Measurements from ENCODE around the gene ZNF774. TPM values are rescaled to one million over a fixed set of nuclear protein-coding genes. Genes with fewer than 3 reads are reported as not detected.

Gene ZNF774
- total RNA-seq, 1 donor from 2014 or later = 9.5 TPM

DNA sequence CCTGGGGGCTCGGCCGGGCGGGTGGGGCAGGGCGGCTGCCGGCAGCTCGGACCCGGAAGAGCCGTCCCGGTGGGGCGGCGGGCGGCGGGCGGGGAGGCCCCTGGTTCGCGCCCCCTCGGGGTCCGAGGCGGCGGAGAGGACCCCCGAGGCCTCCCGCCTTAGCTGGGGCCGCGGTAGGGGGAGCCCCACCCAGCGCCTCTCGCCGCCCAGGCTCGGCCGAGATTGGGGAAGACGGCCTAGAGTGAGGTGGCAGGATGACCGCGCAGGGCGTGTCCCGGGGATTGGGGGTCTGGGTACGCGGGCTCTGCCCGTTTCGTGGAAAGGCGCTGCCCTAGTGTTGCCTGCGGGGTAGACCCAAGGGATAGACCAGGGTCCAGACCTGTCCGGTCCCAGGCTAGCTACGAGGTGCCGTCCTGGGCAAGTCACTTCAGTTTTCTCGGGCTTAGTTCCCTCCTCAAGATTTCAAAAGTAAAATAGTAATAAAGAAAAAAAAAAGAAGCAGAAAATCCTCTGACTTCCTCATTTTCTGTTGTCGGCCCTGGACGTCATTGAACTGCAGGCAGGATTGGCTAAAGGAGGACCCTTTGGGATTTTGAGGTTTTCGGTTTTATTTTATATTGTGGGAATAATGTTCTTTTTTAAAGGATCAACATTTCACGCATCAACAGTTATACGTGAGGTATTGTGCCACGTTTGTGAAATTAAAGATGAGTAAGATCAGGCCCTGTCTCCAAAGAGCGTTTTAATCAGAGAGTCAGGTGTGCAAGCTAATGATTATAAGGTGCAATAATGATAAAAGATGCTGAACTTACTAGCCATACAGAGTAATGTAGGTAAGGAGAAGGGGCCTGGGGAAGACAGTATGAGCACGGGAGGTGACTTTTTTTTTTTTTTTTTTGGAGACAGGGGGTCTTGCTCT, 36.6 kb downstream of the ZNF774 start:
- DNase-seq (ENCODE audit: low spot score, unreplicated experiment) = peak; percentile 34
- Mint-ChIP-seq H3K27me3 (no peaks in the 10 kb centered on the region), H3K27ac (peak overlapping the region; percentile 92), H3K4me1 (ENCODE audit: low read depth) (peaks cover 39% of the 10 kb centered on the region), H3K4me3 (ENCODE audit: low read depth) (peak overlapping the region; percentile 85), H3K9me3 (ENCODE audit: low read depth) (no peaks in the 10 kb centered on the region), H3K36me3 (ENCODE audit: insufficient read depth) (peaks cover 16% of the 10 kb centered on the region)
- no peak for TF ChIP-seq CTCF (IDR thresholded peaks at IDR 0.05; ENCODE audit: unreplicated experiment)

- TF ChIP-seq CTCF (IDR thresholded peaks at IDR 0.05; ENCODE audit: unreplicated experiment) = no peak
- Mint-ChIP-seq H3K27me3 (no peaks in the 10 kb centered on the region), H3K4me3 (ENCODE audit: low read depth) (peak overlapping the region; percentile 76), H3K4me1 (ENCODE audit: low read depth) (peaks cover 44% of the 10 kb centered on the region), H3K9me3 (ENCODE audit: low read depth) (no peaks in the 10 kb centered on the region), H3K36me3 (ENCODE audit: insufficient read depth) (peaks cover 18% of the 10 kb centered on the region), H3K27ac (peak overlapping the region; percentile 65)
- no peak for DNase-seq (ENCODE audit: low spot score, unreplicated experiment)
Observed at GRCh38 chr15:90389513-90389912, 37.4 kb downstream of the ZNF774 start.

DNA sequence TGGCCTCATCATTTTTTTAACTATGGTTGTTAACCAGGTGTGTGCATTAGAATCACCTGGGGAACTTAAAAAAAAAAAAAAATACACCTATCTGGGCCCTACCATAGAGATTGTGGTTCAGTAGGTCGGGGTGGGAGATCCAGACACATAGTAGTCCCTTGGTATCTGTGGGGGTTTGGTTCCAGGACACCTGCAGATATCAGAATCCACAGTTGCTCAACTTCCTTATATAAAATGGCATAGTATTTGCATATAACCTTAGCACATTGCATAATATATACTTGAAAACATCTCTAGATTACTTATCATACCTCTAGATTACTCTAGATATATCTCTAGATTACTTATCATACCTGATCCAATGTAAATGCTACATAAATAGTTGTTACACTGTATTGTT, 41.0 kb downstream of the ZNF774 start:
- Mint-ChIP-seq H3K27ac (no peak overlapping the region), H3K9me3 (ENCODE audit: low read depth) (no peaks in the 10 kb centered on the region), H3K4me3 (ENCODE audit: low read depth) (no peak overlapping the region), H3K36me3 (ENCODE audit: insufficient read depth) (peaks cover 22% of the 10 kb centered on the region), H3K27me3 (no peaks in the 10 kb centered on the region), H3K4me1 (ENCODE audit: low read depth) (peaks cover 52% of the 10 kb centered on the region)
- DNase-seq (ENCODE audit: low spot score, unreplicated experiment) = no peak
- no peak for TF ChIP-seq CTCF (IDR thresholded peaks at IDR 0.05; ENCODE audit: unreplicated experiment)

DNA sequence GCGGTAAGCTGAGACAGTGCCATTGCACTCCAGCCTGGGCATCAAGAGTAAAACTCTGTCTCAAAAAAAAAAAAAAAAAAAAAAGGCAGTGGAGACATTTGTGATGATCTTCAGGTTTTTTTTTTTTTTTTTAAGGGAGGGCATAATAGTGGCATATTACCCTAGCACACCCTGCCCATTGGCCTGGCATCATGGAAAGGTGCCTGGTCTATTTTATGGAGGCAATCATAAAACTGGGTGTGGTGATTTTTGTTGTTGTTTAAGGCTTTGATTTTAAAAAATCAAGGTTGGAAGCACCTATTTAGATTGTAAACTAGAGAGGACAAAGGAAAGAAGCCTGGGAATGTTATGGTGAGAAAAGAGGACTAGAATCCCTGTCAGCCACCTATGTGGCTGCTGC, 42.0 kb downstream of the ZNF774 start:
- no peak for DNase-seq (ENCODE audit: low spot score, unreplicated experiment)
- Mint-ChIP-seq H3K27ac (peak overlapping the region; percentile 60), H3K27me3 (no peaks in the 10 kb centered on the region), H3K4me3 (ENCODE audit: low read depth) (no peak overlapping the region), H3K36me3 (ENCODE audit: insufficient read depth) (peaks cover 22% of the 10 kb centered on the region), H3K9me3 (ENCODE audit: low read depth) (no peaks in the 10 kb centered on the region), H3K4me1 (ENCODE audit: low read depth) (peaks cover 50% of the 10 kb centered on the region)
- no peak for TF ChIP-seq CTCF (IDR thresholded peaks at IDR 0.05; ENCODE audit: unreplicated experiment)

DNA sequence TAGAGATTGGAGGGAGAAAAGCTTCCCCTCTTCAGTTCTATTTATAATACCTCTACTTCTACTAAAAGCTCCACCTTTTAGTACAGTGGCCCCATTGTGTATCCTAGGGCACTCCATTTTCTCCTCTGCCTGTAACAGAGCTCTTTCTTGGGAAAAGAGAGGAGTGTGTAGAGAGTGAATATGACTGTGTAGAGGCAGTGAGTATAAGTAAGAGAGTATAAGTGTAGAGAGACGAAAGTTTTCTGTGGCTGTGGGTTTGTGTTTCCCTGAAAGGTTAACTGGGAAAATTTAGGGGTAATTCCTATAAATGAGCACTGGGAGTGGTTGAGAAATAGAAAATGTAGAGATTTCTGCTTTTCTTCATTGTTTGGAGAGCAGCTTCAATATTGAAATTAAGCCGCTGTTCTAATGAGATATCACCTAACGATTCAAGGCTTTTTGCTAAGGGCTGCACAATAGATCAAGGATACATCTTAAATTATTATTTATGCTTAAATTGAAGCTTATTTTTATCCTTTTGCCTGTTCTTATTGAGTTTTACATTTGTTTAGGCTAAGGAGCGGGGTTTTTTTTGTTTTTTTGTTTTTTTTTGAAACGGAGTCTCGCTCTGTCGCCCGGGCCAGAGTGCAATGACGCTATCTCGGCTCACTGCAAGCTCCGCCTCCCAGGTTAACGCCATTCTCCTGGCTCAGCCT, 42.8 kb downstream of the ZNF774 start:
- Mint-ChIP-seq H3K27me3 (no peaks in the 10 kb centered on the region), H3K4me3 (ENCODE audit: low read depth) (no peak overlapping the region), H3K36me3 (ENCODE audit: insufficient read depth) (peaks cover 23% of the 10 kb centered on the region), H3K9me3 (ENCODE audit: low read depth) (no peaks in the 10 kb centered on the region), H3K27ac (peak overlapping the region; percentile 3), H3K4me1 (ENCODE audit: low read depth) (peaks cover 45% of the 10 kb centered on the region)
- no peak for TF ChIP-seq CTCF (IDR thresholded peaks at IDR 0.05; ENCODE audit: unreplicated experiment)
- no peak for DNase-seq (ENCODE audit: low spot score, unreplicated experiment)
